CD14-positive monocyte (primary cell): ENCODE data around the gene FCGR1A. TPM values are rescaled to one million over a fixed set of nuclear protein-coding genes. Genes with fewer than 3 reads are reported as not detected.
"Not testable (repeated sequence)": the region's sequence is repeated elsewhere in the genome, so short reads cannot be mapped to it uniquely, and the experiment has no call there.

Experiments
- DNase-seq, 3 donors: peaks; one replicate each; pipeline ENCODE4 v3.0.0-alpha.2; 2011 to 2022
- H2AFZ ChIP-seq: 2 replicates; pipeline ENCODE4 v1.6.0; 2012; ENCODE audit warnings: mild to moderate bottlenecking, low read depth, low read length, inconsistent platforms; ENCODE audit not compliant: insufficient read depth, poor library complexity, severe bottlenecking
- H3K27ac ChIP-seq, 2 donors: 1 replicate in 1 of 2; 2 replicates in 1 of 2; pipeline ENCODE4 v1.5.1; 2012 to 2013; ENCODE audit warnings: low read length in 2 of 2, control low read depth in 1 of 2, inconsistent platforms in 1 of 2, low read depth in 1 of 2, mild to moderate bottlenecking in 1 of 2
- H3K27me3 ChIP-seq, 2 donors: one replicate each; pipeline versions ENCODE4 v1.6.0 to v1.6.1; 2011 to 2013; ENCODE audit warnings: low read length in 2 of 2; ENCODE audit not compliant: control insufficient read depth in 2 of 2, insufficient read depth in 2 of 2
- H3K36me3 ChIP-seq, 2 donors: replicated peaks in 1 of 2; 1 replicate in 1 of 2; 2 replicates in 1 of 2; pipeline versions ENCODE4 v1.5.1 to v1.6.1; 2012 to 2013; ENCODE audit warnings: low read length in 2 of 2, control low read depth in 1 of 2, inconsistent platforms in 1 of 2, mild to moderate bottlenecking in 1 of 2; ENCODE audit not compliant: insufficient read depth in 2 of 2, control insufficient read depth in 1 of 2
- H3K4me1 ChIP-seq, 2 donors: 1 replicate in 1 of 2; 2 replicates in 1 of 2; pipeline versions ENCODE4 v1.5.1 to v1.6.1; 2012 to 2013; ENCODE audit warnings: low read length in 2 of 2, control low read depth in 1 of 2, inconsistent platforms in 1 of 2, mild to moderate bottlenecking in 1 of 2, moderate library complexity in 1 of 2; ENCODE audit not compliant: insufficient read depth in 2 of 2, control insufficient read depth in 1 of 2
- H3K4me2 ChIP-seq: replicated peaks from 2 replicates; pipeline ENCODE3; 2012; ENCODE audit warnings: low read length, moderate library complexity, mild to moderate bottlenecking; ENCODE audit not compliant: poor library complexity, severe bottlenecking; ENCODE audit errors: extremely low read depth
- H3K4me3 ChIP-seq, 3 experiments: fragments of 200-600 bp in 1 of 3; sonication (generic) in 1 of 3; replicated peaks in 1 of 3; 1 replicate in 2 of 3; 2 replicates in 1 of 3; pipeline ENCODE4 v1.5.1; 2011 to 2013; ENCODE audit warnings: low read length in 3 of 3, mild to moderate bottlenecking in 3 of 3, control low read depth in 2 of 3, low read depth in 2 of 3, inconsistent platforms in 1 of 3, moderate library complexity in 1 of 3
- H3K79me2 ChIP-seq: 2 replicates; pipeline ENCODE4 v1.6.0; 2012; ENCODE audit warnings: mild to moderate bottlenecking, control low read depth, inconsistent platforms, low read length, moderate library complexity; ENCODE audit not compliant: insufficient read depth
- H3K9ac ChIP-seq: 2 replicates; pipeline ENCODE4 v1.6.0; 2017; ENCODE audit warnings: low read length, mild to moderate bottlenecking; ENCODE audit not compliant: insufficient read depth, poor library complexity, severe bottlenecking
- H3K9me3 ChIP-seq, 2 donors: replicated peaks in 1 of 2; 1 replicate in 1 of 2; 2 replicates in 1 of 2; pipeline versions ENCODE4 v1.5.1 to v1.6.1; 2012 to 2013; ENCODE audit warnings: low read length in 2 of 2, control low read depth in 1 of 2; ENCODE audit not compliant: control insufficient read depth in 1 of 2, insufficient read depth in 1 of 2
- H4K20me1 ChIP-seq: 2 replicates; pipeline ENCODE4 v1.6.0; 2012; ENCODE audit warnings: mild to moderate bottlenecking, low read length, control low read depth, moderate library complexity; ENCODE audit not compliant: insufficient read depth
- H3K27ac Mint-ChIP-seq, 7 donors: one replicate each; pipeline ENCODE4 v1.8.0; 2020; ENCODE audit warnings: mild to moderate bottlenecking in 7 of 7, mixed read lengths in 7 of 7, moderate library complexity in 6 of 7, inconsistent platforms in 2 of 7
- H3K27me3 Mint-ChIP-seq, 3 donors: one replicate each; pipeline ENCODE4 v1.8.0; 2021 to 2022; ENCODE audit warnings: low read depth in 3 of 3, mild to moderate bottlenecking in 3 of 3, mixed read lengths in 3 of 3, moderate library complexity in 3 of 3, inconsistent platforms in 1 of 3
- H3K36me3 Mint-ChIP-seq, 2 donors: one replicate each; pipeline ENCODE4 v1.8.0; 2020; ENCODE audit warnings: mixed read lengths in 2 of 2, inconsistent platforms in 1 of 2, mild to moderate bottlenecking in 1 of 2
- H3K4me1 Mint-ChIP-seq: one replicate; pipeline ENCODE4 v1.8.0; 2020; ENCODE audit warnings: mild to moderate bottlenecking, mixed read lengths
- H3K4me3 Mint-ChIP-seq, 2 donors: one replicate each; pipeline ENCODE4 v1.8.0; 2020; ENCODE audit warnings: mild to moderate bottlenecking in 2 of 2, mixed read lengths in 2 of 2, moderate library complexity in 1 of 2
- H3K9me3 Mint-ChIP-seq, 7 donors: one replicate each; pipeline ENCODE4 v1.8.0; 2020 to 2022; ENCODE audit warnings: mixed read lengths in 7 of 7, mild to moderate bottlenecking in 6 of 7, moderate library complexity in 6 of 7, inconsistent platforms in 2 of 7
- WGBS: methylation state at CpG from one replicate; pipeline ENCODE4 v1.1.5; 2013; ENCODE audit warnings: missing lambda C conversion rate; ENCODE audit not compliant: insufficient coverage; 5-methylcytosine and 5-hydroxymethylcytosine counted together
- intact Hi-C, 2 donors: fragments of 100-400 bp; cut with micrococcal nuclease; formaldehyde crosslinking; loops; one replicate each; pipeline versions ENCODE4 v1.15.0 to v1.15.1; 2023
- polyA minus RNA-seq: library from RNA; depleted of rRNA, polyadenylated mRNA; stranded (reverse); fragments of >200 nt; gene quantifications from 2 replicates; pipeline ENCODE4 v1.2.3, GENCODE V29; 2012
- polyA plus RNA-seq, 3 donors: library from polyadenylated mRNA; depleted of rRNA in 1 of 3; unstranded in 2 of 3; stranded (reverse) in 1 of 3; fragments of 300-500 nt in 2 of 3; fragments of >200 nt in 1 of 3; fragmentation: Illumina TruSeq in 2 of 3; gene quantifications; 1 replicate in 2 of 3; 2 replicates in 1 of 3; pipeline ENCODE4 v1.2.3, GENCODE V29; 2012 to 2021
- total RNA-seq, 12 experiments: library from RNA in 1 of 12; stranded (reverse) in 1 of 12; fragments of 120-200 nt in 1 of 12; gene quantifications; one replicate each; pipeline ENCODE4 v1.2.4 and lab custom pipeline; 2013 to 2026; ENCODE audit warnings: mixed read lengths in 6 of 12, inconsistent platforms in 1 of 12

Gene FCGR1A
- 92.5 TPM for total RNA-seq (2013)
- polyA plus RNA-seq (10 to 100 TPM; 48.8 to 79.7 (median 49.4) TPM), polyA minus RNA-seq (52.2 and 110 TPM in 2 replicates), total RNA-seq (lab: John Stamatoyannopoulos, UW) (1.3 to 20.8 (median 10.3) reads per million in 11 experiments)

- H3K36me3 Mint-ChIP-seq, H2AFZ ChIP-seq, H3K9ac ChIP-seq, H3K9me3 Mint-ChIP-seq, H3K27me3 Mint-ChIP-seq, H3K4me2 ChIP-seq, H4K20me1 ChIP-seq, intact Hi-C loops, H3K9me3 ChIP-seq, H3K27me3 ChIP-seq, H3K36me3 ChIP-seq, H3K27ac ChIP-seq, DNase-seq: not testable (repeated sequence)
- Mint-ChIP-seq H3K4me1 (peaks cover 18% of the 10 kb centered on the region), H3K27ac (peak within 1 kb of the TSS in 6 of 7 donors; percentile 16 to 88 (median 54)), H3K4me3 (peak within 1 kb of the TSS in 1 of 2 donors; percentile 55)
- peak within 1 kb of the TSS in 2 of 3 experiments; percentile 30 to 46 for H3K4me3 ChIP-seq
- peaks cover 17% of the 10 kb centered on the region for H3K79me2 ChIP-seq
- H3K4me1 ChIP-seq, result peaks cover 17 to 28% of the 10 kb centered on the region in 2 donors
- no CpG with 5 or more reads among the region's 2 CpGs for WGBS
These were observed at the start of gene FCGR1A for GRCh38 chr1:149782600-149782999. Gene FCGR1A, plus strand, starts transcription at chr1:149782694. Its CDS starts 50 bp downstream, at chr1:149782744.

GRCh38 chr1:149732781-149733180 lies 49.7 kb upstream of the FCGR1A start:
- H3K79me2 ChIP-seq, H3K27ac Mint-ChIP-seq, H3K27me3 ChIP-seq, H4K20me1 ChIP-seq, intact Hi-C loops, H3K36me3 Mint-ChIP-seq, H3K4me2 ChIP-seq, H3K4me1 Mint-ChIP-seq, H3K27me3 Mint-ChIP-seq, H3K4me3 ChIP-seq, H2AFZ ChIP-seq, H3K9me3 Mint-ChIP-seq, H3K9ac ChIP-seq, DNase-seq, H3K4me3 Mint-ChIP-seq, H3K9me3 ChIP-seq, H3K4me1 ChIP-seq, H3K36me3 ChIP-seq, H3K27ac ChIP-seq: not testable (repeated sequence)
- WGBS, result no CpG with 5 or more reads among the region's 2 CpGs

GRCh38 chr1:149734692-149735091 lies 47.8 kb upstream of the FCGR1A start:
- H2AFZ ChIP-seq, H3K4me3 ChIP-seq, H3K27me3 Mint-ChIP-seq, intact Hi-C loops, H3K27ac ChIP-seq, H3K4me3 Mint-ChIP-seq, H3K9ac ChIP-seq, H3K9me3 ChIP-seq, H3K9me3 Mint-ChIP-seq, DNase-seq, H3K4me2 ChIP-seq, H3K36me3 ChIP-seq, H4K20me1 ChIP-seq, H3K4me1 Mint-ChIP-seq, H3K36me3 Mint-ChIP-seq, H3K27ac Mint-ChIP-seq, H3K4me1 ChIP-seq, H3K79me2 ChIP-seq, H3K27me3 ChIP-seq: not testable (repeated sequence)
- WGBS, result no CpG with 5 or more reads among the region's 1 CpG

GRCh38 chr1:149740148-149740581 lies 42.3 kb upstream of the FCGR1A start:
- H3K4me3 Mint-ChIP-seq, result peak overlapping the region; percentile 80 to 88
- H3K9me3 Mint-ChIP-seq, H3K4me1 Mint-ChIP-seq, H3K27ac ChIP-seq, DNase-seq, H2AFZ ChIP-seq, H4K20me1 ChIP-seq, H3K36me3 ChIP-seq, H3K9ac ChIP-seq, H3K4me2 ChIP-seq, intact Hi-C loops, H3K9me3 ChIP-seq, H3K27me3 ChIP-seq, H3K4me1 ChIP-seq, H3K36me3 Mint-ChIP-seq, H3K79me2 ChIP-seq, H3K27ac Mint-ChIP-seq, H3K27me3 Mint-ChIP-seq: not testable (repeated sequence)
- peak overlapping the region in 2 of 3 experiments; percentile 19 to 43 for H3K4me3 ChIP-seq
- no CpG with 5 or more reads among the region's 26 CpGs for WGBS
